OCI-LY1 (cell line): ENCODE measurements around the gene CD244.

ENCODE experiments used
- H2AFZ ChIP-seq: fragments of 200-600 bp; sonication (generic), shearing (Covaris generic); 2 replicates; pipeline ENCODE4 v1.6.0; 2014; ENCODE audit warnings: antibody characterized with exemption, mild to moderate bottlenecking, low read length
- H3F3A ChIP-seq: fragments of 200-600 bp; sonication (generic), shearing (Covaris generic); 2 replicates; pipeline ENCODE4 v1.6.0; 2014; ENCODE audit warnings: mild to moderate bottlenecking, antibody characterized with exemption, low read length, moderate library complexity; ENCODE audit not compliant: insufficient read depth
- H3K27ac ChIP-seq: fragments of 200-600 bp; sonication (generic); 2 replicates; pipeline ENCODE4 v1.5.1; 2014; ENCODE audit warnings: low read length, mixed run types, mild to moderate bottlenecking, low read depth; ENCODE audit not compliant: poor library complexity, severe bottlenecking
- H3K27me3 ChIP-seq: fragments of 200-600 bp; sonication (generic); 2 replicates; pipeline ENCODE4 v1.6.0; 2014; ENCODE audit warnings: antibody characterized with exemption, mild to moderate bottlenecking, low read length, moderate library complexity; ENCODE audit not compliant: insufficient read depth
- H3K36me3 ChIP-seq: fragments of 200-600 bp; sonication (generic); 2 replicates; pipeline ENCODE4 v1.6.1; 2014; ENCODE audit warnings: mild to moderate bottlenecking, antibody characterized with exemption, low read length, moderate library complexity, mixed read lengths; ENCODE audit not compliant: insufficient read depth
- H3K4me1 ChIP-seq: fragments of 200-600 bp; sonication (generic); 2 replicates; pipeline ENCODE4 v1.5.1; 2014; ENCODE audit warnings: mild to moderate bottlenecking, low read length, moderate library complexity; ENCODE audit not compliant: insufficient read depth, severe bottlenecking
- H3K4me2 ChIP-seq: fragments of 200-600 bp; sonication (generic), shearing (Covaris generic); 2 replicates; pipeline ENCODE4 v1.6.1; 2014; ENCODE audit warnings: low read length
- H3K4me3 ChIP-seq: fragments of 200-600 bp; sonication (generic); 2 replicates; pipeline ENCODE4 v1.5.1; 2014; ENCODE audit warnings: low read length, low read depth, mild to moderate bottlenecking, mixed read lengths; ENCODE audit not compliant: poor library complexity, severe bottlenecking
- H3K79me2 ChIP-seq: fragments of 200-600 bp; shearing (Covaris generic); 2 replicates; pipeline ENCODE4 v1.6.1; 2016; ENCODE audit warnings: mixed run types, low read length, mixed read lengths; ENCODE audit not compliant: insufficient read depth
- H3K9ac ChIP-seq: fragments of 200-600 bp; sonication (generic), shearing (Covaris generic); 2 replicates; pipeline ENCODE4 v1.6.1; 2014; ENCODE audit warnings: mild to moderate bottlenecking, low read length, mixed read lengths
- H3K9me2 ChIP-seq: fragments of 200-600 bp; sonication (generic), shearing (Covaris generic); 2 replicates; pipeline ENCODE4 v1.6.1; 2014; ENCODE audit warnings: low read depth, mild to moderate bottlenecking, low read length, mixed read lengths
- H3K9me3 ChIP-seq: fragments of 200-600 bp; shearing (Covaris generic); 2 replicates; pipeline ENCODE4 v1.6.1; 2014; ENCODE audit warnings: low read length, mixed read lengths
- H4K20me1 ChIP-seq: fragments of 200-600 bp; sonication (generic), shearing (Covaris generic); 2 replicates; pipeline ENCODE4 v1.6.0; 2016; ENCODE audit warnings: mild to moderate bottlenecking, low read length; ENCODE audit not compliant: insufficient read depth
- EZH2 ChIP-seq: fragments of 200-600 bp; sonication (generic), shearing (Covaris generic); IDR thresholded peaks from 2 replicates; pipeline ENCODE4 v1.8.0; 2017; ENCODE audit warnings: borderline replicate concordance, mixed run types, mild to moderate bottlenecking, antibody characterized with exemption, low read length, moderate library complexity, mixed read lengths
- TF ChIP-seq, protein P1 (sequence below): fragments of 200-600 bp; sonication (generic), shearing (Covaris generic); IDR thresholded peaks from 2 replicates; pipeline ENCODE4 v1.5.1; 2017; ENCODE audit warnings: mild to moderate bottlenecking, antibody characterized with exemption, low read length, moderate library complexity, mixed read lengths

The CD244 gene

GRCh38 chr1:160814856-160815255 lies 47.8 kb downstream of the CD244 start:
- no peaks in the 10 kb centered on the region for H4K20me1 ChIP-seq
- H3K9ac ChIP-seq, result no peak overlapping the region
- H3K9me3 ChIP-seq, result no peaks in the 10 kb centered on the region
- no peak overlapping the region for H2AFZ ChIP-seq
- H3K27me3 ChIP-seq, result no peaks in the 10 kb centered on the region
- no peaks in the 10 kb centered on the region for H3K9me2 ChIP-seq
- no peak overlapping the region for H3K4me2 ChIP-seq
- TF ChIP-seq, protein P1, sequence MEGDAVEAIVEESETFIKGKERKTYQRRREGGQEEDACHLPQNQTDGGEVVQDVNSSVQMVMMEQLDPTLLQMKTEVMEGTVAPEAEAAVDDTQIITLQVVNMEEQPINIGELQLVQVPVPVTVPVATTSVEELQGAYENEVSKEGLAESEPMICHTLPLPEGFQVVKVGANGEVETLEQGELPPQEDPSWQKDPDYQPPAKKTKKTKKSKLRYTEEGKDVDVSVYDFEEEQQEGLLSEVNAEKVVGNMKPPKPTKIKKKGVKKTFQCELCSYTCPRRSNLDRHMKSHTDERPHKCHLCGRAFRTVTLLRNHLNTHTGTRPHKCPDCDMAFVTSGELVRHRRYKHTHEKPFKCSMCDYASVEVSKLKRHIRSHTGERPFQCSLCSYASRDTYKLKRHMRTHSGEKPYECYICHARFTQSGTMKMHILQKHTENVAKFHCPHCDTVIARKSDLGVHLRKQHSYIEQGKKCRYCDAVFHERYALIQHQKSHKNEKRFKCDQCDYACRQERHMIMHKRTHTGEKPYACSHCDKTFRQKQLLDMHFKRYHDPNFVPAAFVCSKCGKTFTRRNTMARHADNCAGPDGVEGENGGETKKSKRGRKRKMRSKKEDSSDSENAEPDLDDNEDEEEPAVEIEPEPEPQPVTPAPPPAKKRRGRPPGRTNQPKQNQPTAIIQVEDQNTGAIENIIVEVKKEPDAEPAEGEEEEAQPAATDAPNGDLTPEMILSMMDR, result no peak
- no peak for TF ChIP-seq EZH2
- H3F3A ChIP-seq, result no peaks in the 10 kb centered on the region
- H3K79me2 ChIP-seq, result no peaks in the 10 kb centered on the region
- H3K27ac ChIP-seq, result no peak overlapping the region
- no peak overlapping the region for H3K4me3 ChIP-seq
- H3K36me3 ChIP-seq, result 0 out of 2 replicates have a peak, but pooled peaks cover 4% of the 10 kb centered on the region
- H3K4me1 ChIP-seq, result no peaks in the 10 kb centered on the region

DNA sequence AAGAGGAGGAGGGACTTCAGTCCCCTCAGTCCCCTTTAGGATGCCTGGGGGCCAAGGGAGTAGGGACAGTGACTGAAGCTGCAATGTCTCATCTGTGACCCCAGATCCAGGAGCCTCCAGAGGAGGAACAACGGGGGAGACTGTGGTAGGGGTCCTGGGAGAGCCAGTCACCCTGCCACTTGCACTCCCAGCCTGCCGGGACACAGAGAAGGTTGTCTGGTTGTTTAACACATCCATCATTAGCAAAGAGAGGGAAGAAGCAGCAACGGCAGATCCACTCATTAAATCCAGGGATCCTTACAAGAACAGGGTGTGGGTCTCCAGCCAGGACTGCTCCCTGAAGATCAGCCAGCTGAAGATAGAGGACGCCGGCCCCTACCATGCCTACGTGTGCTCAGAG lies 48.4 kb downstream of the CD244 start:
- H3K4me1 ChIP-seq, result no peaks in the 10 kb centered on the region
- TF ChIP-seq EZH2, result no peak
- TF ChIP-seq, protein P1, result no peak

DNA sequence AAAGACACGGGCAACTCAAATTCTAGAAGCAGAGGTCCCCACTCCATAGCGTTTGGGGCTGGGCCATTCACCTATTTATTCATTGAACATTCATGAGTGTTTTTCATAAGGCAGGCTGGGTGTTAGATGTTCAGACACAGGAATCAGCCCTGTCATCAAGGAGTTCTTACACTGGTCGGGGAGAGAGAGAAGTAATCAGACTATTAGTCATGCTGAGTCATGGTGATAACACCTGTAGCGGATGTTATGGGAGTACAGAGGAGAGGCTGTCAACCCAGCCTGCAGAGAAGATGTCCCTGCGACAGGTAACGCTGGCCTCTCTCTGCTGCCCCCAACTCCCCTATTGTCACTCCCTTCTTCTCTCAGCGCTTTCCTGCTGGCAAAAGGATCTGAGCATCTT lies 49.5 kb downstream of the CD244 start:
- no peaks in the 10 kb centered on the region for H3F3A ChIP-seq
- no peaks in the 10 kb centered on the region for H4K20me1 ChIP-seq
- no peaks in the 10 kb centered on the region for H3K4me1 ChIP-seq
- H3K79me2 ChIP-seq, result no peaks in the 10 kb centered on the region
- no peaks in the 10 kb centered on the region for H3K27me3 ChIP-seq
- no peaks in the 10 kb centered on the region for H3K9me3 ChIP-seq
- H3K36me3 ChIP-seq, result 0 out of 2 replicates have a peak, but pooled peaks cover 4% of the 10 kb centered on the region
- no peak overlapping the region for H3K4me3 ChIP-seq
- H3K4me2 ChIP-seq, result no peak overlapping the region
- no peak overlapping the region for H3K27ac ChIP-seq
- TF ChIP-seq, protein P1, result no peak
- no peak for TF ChIP-seq EZH2
- H2AFZ ChIP-seq, result no peak overlapping the region
- H3K9ac ChIP-seq, result no peak overlapping the region
- no peaks in the 10 kb centered on the region for H3K9me2 ChIP-seq

More for the DNA sequence above, 48.4 kb downstream of the CD244 start:
- Histone ChIP-seq H3K4me3 (no peak overlapping the region), H3K4me2 (no peak overlapping the region), H3F3A (no peaks in the 10 kb centered on the region), H2AFZ (no peak overlapping the region), H3K9ac (no peak overlapping the region), H3K9me3 (no peaks in the 10 kb centered on the region), H3K9me2 (no peaks in the 10 kb centered on the region), H3K79me2 (no peaks in the 10 kb centered on the region), H3K27ac (no peak overlapping the region), H3K36me3 (0 out of 2 replicates have a peak, but pooled peaks cover 4% of the 10 kb centered on the region), H4K20me1 (no peaks in the 10 kb centered on the region), H3K27me3 (no peaks in the 10 kb centered on the region)
